GM12878 (cell line): ENCODE measurements around the gene MBOAT7.

Experiments
- CBX3 ChIP-seq: fragments of 200-600 bp; sonication (generic); IDR thresholded peaks from 2 replicates; pipeline ENCODE4 v1.6.1; 2016; ENCODE audit warnings: low read depth, borderline replicate concordance
- POLR2A ChIP-seq: IDR thresholded peaks from 2 replicates; pipeline ENCODE4 v1.6.1; 2011; ENCODE audit warnings: low read depth, mild to moderate bottlenecking, low read length
- SRF ChIP-seq, 2 experiments: IDR thresholded peaks; 2 replicates each; pipeline ENCODE4 v1.6.1; 2011; ENCODE audit warnings: low read depth in 2 of 2, low read length in 2 of 2, mild to moderate bottlenecking in 1 of 2, moderate library complexity in 1 of 2
- TF ChIP-seq, protein P1 (sequence below), 3 experiments: IDR thresholded peaks in 2 of 3; conservative IDR thresholded peaks in 1 of 3; 2 replicates each; pipeline ENCODE4 v1.5.1; 2011; ENCODE audit warnings: low read depth in 3 of 3, low read length in 3 of 3, mild to moderate bottlenecking in 3 of 3, control low read depth in 2 of 3, moderate library complexity in 2 of 3, inconsistent platforms in 1 of 3, mixed read lengths in 1 of 3; ENCODE audit not compliant: control insufficient read depth in 2 of 3, insufficient read depth in 1 of 3; ENCODE audit errors: extremely low read depth in 1 of 3

DNA sequence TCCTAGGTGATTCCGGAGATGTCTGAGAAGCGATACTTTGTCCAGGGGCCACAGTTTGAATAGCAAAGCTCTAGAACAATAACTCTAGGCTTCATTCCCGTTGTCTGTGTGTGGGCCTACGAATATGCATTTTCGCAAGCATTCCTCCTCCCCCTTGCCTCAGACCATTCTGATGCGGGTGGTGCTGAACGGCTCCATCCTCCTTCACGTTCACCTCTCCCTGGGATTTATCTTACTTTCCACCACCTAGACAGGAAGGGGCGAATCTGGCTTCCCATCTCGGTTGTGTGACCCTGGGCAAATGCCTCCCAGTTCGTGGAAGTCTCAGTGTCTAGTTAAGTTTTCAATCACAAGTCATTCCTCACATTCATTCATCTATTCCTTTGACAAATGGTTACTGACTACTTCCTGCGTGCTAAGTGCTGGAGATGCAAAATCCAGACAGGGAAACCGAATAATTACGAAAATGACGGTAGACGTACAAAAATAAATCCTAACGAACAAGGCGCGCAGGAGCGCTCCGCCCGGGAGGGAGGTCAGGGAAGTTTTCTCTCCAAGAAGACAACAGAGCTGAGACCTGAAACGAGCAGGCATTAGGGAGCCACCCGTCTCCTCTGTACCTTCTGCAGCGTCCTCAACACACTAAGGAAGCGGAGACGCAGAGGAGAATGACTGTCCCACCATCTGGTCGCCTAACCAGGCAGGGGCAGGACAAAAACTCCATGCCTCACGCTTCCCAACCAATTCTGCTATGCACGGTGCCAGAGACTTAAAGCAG, 53.1 kb downstream of the MBOAT7 start:
- TF ChIP-seq, protein P1, sequence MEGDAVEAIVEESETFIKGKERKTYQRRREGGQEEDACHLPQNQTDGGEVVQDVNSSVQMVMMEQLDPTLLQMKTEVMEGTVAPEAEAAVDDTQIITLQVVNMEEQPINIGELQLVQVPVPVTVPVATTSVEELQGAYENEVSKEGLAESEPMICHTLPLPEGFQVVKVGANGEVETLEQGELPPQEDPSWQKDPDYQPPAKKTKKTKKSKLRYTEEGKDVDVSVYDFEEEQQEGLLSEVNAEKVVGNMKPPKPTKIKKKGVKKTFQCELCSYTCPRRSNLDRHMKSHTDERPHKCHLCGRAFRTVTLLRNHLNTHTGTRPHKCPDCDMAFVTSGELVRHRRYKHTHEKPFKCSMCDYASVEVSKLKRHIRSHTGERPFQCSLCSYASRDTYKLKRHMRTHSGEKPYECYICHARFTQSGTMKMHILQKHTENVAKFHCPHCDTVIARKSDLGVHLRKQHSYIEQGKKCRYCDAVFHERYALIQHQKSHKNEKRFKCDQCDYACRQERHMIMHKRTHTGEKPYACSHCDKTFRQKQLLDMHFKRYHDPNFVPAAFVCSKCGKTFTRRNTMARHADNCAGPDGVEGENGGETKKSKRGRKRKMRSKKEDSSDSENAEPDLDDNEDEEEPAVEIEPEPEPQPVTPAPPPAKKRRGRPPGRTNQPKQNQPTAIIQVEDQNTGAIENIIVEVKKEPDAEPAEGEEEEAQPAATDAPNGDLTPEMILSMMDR (IDR thresholded peaks at IDR 0.05 in 2 of 3, conservative IDR thresholded peaks at IDR 0.05 in 1 of 3; ENCODE audit: control insufficient read depth in 2 of 3, extremely low read depth in 1 of 3, insufficient read depth in 1 of 3, low read depth in 3 of 3, low read length in 3 of 3): no peak
- no peak for TF ChIP-seq CBX3
- TF ChIP-seq SRF (IDR thresholded peaks at IDR 0.05; ENCODE audit: low read depth in 2 of 2, low read length in 2 of 2): no peak
- no peak for TF ChIP-seq POLR2A
